Stimulated activated CD4-positive, alpha-beta T cell treated with anti-CD3 and anti-CD28 coated beads, TNF-alpha, amount 100 ng/mL, for 1 hour (primary cell): Measurements from ENCODE around the gene CPNE7.
"Not testable (repeated sequence)": the region's sequence is repeated elsewhere in the genome, so short reads cannot be mapped to it uniquely, and the experiment has no call there.

Source experiments
- DNase-seq, 3 donors: peaks; one replicate each; pipeline ENCODE4 v3.0.0-alpha.2; 2020; ENCODE audit warnings: low read depth in 3 of 3, low spot score in 1 of 3

Gene CPNE7

DNA sequence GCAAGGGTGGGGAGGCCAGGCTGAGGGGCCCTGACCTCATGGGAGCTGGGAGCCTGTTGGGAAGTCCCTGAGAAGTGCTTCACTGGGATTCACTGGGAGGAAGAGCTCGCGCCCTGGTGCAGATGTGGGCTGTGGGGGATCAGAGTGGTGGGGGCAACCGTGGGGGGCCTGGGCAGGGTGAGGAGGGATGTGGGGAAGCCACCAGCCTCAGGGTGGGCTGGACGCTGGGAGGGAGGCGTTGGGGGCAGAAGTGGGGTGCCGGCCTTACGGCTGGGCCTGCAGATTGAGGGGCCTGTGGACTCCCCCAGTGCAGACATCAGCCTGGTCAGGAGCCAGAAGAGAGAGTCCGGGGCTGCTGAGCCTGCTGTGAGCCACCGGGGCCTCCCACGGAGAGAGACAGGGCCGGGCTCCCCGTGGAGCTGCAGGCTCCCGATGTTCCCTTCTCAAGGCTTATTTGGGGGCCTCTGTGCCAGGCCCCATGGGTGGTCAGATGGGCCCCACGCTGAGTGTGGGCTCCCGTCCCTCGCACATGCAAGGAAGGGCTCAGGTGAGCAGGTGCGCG, 45.7 kb downstream of the CPNE7 start:
- DNase-seq = no peak

DNA sequence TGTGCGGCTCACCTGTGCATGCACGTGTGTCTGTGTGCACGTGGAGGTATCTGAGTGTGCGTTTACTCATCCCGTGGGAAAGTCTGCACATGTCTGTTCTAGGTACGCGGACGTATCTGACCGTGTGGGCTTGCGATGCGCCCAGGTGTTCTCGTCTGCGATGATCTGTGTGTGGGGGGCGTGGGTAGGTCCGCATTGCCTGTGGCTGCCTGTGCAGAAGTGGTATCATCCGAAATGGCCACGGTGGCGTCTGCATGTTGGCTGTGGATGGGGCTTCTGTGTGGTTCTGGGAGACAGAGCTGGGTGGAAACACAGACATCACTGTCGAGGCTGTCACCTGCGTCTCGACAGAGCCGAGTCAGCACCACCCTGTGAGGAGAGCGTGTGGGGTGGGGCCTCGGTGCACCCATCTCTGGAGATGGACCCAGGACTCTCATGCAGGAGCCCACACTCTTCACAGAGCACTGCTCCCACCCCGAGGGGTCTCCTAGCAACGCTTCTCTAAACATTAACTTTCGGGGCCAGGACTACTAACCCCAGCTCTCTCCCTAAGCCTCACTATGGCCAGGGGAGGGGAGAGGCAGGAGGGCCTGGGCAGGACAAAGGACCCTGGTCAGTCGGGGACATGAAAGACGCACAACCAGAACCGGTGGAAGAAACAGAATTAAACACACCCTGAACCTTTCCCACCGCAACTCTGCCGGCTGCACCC, 46.3 kb downstream of the CPNE7 start:
- DNase-seq = no peak

DNA sequence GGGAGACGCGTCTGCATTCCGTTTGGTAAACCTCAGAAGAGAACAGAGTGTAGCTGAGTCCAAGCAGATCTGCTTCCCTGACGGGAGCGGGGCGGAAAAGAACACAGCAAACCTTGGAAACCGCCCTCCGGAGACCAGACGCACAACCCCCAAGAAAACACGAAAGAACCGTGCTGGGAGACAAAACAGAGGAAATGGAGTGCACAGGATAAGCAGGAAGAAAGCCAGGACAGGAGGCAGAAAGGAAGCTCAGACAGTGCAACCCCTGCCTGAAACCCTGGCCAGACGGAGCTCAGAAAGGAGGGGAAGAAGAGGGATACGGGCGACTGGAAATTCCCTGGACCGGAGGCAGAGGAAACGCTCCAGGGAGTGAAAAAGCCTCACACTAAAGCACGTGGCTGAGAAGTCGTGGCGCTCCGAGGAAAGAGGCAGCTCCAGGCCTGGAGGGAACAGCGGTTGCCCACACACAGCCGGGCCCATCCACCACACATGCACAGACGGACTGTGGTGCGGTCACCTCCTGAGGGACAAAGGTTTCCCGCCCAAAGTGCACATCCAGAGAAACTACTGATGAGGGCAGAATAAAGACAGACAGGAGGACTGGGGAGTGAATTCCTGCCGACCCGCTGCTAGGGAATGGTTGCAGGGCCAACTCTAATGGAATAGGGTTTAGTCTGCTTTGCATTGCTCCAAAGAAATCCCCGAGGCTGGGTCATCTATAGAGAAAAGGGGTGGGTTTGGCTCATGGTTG, 48.1 kb downstream of the CPNE7 start:
- DNase-seq = no peak

DNA sequence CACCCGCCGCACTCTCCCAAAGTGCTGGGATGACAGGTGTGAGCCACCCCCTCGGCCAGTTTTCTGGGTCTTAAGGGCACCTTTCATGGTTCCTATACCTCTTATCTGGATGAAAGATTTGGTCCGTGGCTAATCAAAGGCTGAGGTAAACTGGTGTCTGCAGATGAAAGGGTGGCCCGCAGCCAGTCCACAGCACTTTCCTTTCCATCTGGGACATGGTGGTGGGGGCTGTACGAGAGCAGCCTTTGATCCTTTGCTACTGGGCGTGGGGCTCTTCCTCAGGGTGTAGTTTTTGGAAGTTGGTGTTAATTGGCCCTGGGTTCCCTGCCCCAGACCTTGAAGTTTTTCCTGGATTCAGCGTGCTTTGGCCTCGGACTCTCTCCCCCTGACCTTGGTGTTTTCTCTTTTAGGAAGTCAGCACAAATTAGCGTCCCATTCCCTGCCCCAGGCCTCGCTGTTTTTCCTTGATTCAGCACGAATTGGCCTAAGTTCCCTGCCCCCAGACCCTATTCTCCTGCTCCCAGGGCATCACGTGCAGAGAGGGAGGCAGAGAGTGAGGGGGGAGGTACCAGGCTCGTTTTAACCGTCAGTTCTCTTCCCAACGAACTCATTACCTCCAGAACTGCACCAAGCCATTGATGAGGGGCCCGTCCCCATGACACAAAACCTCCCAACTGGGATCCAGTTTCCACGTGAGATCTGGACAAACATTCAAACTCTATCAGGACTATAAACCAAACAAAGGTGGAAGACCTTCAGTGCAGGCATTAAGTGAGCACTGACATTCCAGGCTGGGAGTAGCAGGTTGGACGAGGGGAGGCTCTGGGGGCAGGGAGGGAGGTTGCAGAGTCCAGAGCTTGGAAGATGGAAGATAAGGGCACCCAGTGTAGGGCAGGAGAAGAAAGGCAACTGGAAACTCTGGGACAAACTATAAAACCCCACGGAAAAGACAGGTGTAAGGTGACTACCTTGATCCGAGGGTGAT, 49.5 kb downstream of the CPNE7 start:
- no peak for DNase-seq

DNA sequence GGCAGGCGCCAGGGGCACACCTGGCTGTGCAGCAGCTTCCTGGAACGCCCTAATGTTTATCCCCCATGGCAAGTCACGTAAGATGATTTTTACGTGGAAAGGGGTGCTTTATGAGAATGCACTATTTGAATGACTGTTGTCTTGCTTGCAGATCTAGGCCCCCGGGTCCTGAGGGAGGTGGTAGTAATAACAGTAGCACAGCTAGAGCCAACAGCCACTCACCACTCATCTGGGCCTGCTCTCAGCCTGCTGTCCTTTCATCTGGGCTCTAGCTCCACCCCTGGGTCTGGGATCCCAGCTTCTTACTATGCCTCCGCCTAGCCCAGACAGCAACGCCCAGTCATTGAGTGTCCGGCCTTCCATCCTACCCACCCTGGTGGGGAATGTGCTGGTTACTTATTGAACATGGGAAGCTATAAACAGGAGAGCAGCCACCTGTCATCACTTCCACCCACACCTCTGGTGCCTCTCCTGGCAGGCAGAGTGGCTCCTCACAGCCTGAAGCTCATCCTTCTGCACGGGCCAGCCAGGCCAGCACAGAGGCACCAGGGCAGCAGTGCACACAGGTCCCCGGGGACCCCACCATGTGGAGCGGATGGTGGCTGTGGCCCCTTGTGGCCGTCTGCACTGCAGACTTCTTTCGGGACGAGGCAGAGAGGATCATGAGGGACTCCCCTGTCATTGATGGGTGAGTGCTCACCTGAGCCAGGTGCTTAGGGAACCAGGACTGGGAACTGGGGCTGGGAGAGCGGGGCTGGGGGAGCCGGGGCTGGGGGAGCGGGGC, 54.5 kb downstream of the CPNE7 start:
- no peak for DNase-seq

DNA sequence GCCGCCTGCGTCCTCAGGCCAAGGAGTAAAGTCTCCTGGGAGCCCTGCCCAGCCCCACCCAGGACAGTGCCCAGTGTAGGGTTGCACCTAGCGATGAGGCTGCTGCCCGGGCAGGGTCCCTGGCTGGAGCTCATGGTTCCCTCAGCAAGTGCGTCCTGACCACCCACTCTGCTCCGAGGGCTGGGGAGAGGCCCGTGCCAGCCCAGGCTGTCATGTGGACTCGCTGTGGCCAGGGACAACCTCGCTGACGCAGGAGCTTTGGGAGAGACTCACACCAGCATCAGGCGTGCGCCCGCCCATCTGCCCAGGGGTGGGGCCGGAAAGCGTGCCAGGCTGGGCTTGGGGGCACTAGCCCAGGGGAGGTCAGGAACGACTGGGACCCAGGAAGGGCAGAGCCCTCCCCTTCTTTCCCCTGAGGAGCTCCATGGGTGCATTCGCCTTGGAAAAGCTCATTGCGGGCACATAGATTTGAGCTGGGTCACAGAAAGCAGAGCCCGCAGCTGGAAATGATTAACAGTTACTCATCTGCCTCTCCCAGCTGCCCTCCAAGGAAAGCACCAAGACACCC, 57.6 kb downstream of the CPNE7 start:
- DNase-seq = no peak

DNA sequence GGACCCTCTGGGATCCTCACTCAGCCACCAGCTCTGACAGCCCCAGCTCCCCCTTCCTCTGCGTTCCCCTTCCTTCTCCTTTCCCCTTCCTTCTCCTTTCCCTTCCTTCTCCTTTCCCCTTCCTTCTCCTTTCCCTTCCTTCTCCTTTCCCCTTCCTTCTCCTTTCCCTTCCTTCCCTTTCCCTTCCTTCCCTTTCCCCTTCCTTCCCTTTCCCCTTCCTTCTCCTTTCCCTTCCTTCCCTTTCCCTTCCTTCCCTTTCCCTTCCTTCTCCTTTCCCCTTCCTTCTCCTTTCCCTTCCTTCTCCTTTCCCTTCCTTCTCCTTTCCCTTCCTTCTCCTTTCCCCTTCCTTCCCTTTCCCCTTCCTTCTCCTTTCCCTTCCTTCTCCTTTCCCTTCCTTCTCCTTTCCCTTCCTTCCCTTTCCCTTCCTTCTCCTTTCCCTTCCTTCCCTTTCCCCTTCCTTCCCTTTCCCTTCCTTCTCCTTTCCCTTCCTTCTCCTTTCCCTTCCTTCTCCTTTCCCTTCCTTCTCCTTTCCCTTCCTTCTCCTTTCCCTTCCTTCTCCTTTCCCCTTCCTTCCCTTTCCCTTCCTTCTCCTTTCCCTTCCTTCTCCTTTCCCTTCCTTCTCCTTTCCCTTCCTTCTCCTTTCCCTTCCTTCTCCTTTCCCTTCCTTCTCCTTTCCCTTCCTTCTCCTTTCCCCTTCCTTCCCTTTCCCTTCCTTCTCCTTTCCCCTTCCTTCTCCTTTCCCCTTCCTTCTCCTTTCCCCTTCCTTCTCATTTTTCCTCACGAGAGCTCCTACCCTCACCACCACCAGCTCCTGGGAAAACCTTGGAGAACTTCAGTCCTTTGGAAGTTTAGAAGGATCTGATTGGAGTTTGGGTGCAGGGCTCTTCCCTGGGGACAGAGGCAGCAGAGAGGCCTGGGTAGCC, 59.2 kb downstream of the CPNE7 start:
- DNase-seq = not testable (repeated sequence)

DNA sequence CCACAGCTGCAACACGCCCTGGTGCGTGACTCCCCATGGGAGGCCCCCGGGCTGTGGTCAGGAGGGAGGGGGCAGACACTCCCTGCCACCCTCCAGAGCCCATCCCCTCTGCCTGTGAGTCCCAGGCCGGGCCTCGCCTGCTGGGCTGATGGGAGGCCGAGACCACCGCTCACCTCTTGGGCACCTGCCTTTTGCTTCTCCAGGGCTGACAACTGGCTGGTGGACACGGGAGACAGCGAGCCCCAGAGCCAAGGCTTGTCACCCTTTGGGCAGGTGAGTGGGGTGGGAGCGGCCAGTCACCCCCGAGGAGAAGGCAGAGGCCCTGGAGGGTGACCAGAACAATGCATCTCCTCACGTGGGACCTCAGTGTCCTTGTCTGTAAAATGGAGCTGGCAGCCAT, 61.1 kb downstream of the CPNE7 start:
- DNase-seq = no peak

DNA sequence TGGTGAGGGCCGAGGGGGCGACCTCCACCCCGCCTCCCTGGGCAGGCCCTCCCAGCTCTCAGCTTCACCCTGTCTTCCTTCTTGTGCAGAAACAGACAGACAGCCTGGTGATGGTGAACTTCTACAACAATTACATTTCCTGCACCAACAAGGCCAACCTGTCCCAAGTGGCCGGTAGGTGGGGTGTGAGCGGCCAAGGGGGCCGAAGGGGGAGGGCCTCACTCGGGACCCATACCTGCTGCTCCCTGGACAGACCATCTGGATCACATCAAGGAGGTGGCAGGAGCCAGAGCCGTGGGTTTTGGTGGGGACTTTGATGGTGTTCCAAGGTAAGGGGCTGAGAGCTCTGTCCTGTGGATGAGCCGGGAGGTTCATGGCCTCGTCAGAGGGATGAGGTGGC, 61.8 kb downstream of the CPNE7 start:
- DNase-seq = no peak

DNA sequence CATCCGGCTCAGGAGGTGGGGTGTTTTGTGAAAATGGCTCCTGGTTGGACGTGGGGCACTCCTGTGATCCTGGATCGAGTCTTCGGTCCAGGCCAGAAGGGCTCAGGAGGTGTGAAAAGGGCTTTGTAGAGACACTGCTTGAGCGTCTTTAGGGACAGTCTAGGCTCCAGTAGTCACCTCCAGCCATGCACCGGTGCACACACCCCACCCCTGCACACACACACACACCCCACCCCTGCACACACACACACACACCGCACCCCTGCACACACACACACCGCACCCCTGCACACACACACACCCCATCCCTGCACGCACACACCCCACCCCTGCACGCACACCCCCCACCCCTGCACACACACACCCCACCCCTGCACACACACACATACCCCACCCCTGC, 62.9 kb downstream of the CPNE7 start:
- no peak for DNase-seq

DNA sequence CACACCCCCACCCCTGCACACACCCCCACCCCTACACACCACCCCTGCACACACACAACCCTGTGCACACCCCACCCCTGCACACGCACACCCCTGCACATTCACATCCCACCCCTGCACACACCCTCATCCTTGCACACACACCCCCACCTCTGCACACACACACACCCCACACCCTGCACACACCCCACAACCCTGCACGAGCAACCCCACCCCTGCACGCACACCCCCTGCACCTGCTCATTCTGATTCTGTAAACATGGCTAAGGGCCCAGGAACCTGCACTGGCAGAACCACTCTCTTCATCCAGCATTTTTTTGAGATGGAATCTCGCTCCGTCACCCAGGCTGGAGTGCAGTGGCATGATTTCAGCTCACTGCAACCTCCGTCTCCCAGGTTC, 63.8 kb downstream of the CPNE7 start:
- no peak for DNase-seq

DNA sequence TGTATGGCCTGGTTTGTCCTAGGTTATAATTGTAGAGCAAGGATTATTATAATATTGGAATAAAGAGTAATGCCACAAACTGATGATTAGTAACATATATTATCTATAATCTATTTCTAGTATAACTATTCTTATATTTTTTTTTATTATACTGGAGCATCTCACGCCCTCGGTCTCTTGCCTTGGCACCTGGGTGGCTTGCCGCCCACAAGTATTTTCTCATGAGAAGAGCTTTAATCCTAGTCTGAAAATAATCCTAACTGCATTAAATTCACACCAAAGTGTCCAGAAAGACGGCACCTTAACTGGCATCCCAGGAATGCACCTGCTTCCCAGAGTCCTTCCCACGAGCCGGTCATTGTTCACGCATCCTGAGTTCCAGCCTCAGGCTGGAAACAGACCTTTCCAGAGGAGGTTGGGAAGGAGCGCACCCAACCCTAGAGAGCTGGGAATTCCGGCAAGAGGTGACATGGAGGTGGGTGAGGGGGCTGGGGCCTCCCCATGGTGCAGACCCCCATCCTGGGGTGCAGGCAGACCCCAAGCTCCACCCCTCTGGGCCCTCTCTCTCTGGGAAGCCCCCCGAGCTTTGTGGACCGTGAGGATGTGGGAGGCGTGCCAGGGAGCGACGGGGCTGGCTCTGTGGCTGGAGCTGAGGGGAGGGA, 66.0 kb downstream of the CPNE7 start:
- DNase-seq = no peak

DNA sequence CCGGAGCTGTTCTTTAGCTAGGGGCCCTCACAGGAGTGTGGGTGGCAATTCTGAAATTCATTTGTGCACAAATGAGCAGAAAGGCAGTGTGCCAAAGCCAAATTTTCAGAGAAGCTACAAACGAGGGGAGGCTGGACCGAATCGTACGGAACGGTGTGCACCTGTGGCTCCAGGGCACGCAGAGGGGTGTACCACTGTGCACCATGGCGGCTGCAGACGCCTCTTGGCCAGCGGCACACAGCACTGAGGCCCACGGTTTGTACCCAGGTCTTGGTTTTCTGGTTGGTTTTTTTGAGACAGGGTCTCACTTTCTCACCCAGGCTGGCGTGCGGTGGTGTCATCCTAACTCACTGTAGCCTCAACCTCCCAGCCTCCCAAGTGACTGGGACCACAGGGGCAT, 67.0 kb downstream of the CPNE7 start:
- DNase-seq = no peak

DNA sequence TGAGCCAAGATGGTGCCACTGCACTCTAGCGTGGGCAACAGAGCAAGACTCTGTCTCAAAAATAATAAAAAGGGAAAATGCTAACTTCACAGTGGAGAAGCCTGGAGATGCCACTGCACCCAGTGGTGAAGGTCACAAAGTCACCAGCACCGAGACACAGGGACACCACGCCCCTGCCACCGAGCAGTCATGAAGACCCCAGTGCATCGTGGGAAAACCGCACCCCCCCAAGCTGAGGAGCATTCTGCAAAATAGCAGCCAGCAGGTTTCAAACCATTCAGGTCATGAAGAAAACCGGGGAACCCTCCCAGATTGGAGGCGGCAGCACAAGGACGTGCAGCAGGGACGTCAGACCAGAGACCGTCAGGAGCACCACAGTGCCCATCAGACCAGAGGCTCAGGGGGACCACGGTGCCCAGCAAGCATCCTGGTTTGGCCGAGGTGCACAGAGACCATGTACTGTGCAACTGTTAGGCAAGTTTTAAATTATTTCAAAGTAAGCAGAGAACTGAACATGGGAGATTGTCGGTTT, 68.3 kb downstream of the CPNE7 start:
- DNase-seq = no peak

DNA sequence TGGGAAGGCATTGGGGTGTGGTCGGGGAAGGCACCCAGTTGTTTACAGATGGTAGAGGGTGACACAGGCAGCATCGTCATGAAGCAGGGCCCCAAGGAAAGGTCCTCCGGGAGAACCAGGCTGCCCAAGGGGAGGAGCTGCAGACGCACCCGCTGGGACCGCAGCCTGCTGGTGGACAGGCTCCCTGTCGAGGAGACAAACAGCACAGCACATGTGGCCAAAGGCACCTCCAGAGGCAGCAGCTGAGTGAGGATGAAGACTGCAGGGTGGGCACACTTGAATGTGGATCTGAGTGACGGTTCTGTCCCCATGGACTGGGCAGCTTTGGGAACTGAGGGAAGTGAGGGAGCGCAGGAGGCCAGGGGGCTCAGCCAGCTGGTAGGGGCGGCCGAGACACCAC, 69.6 kb downstream of the CPNE7 start:
- DNase-seq = no peak

DNA sequence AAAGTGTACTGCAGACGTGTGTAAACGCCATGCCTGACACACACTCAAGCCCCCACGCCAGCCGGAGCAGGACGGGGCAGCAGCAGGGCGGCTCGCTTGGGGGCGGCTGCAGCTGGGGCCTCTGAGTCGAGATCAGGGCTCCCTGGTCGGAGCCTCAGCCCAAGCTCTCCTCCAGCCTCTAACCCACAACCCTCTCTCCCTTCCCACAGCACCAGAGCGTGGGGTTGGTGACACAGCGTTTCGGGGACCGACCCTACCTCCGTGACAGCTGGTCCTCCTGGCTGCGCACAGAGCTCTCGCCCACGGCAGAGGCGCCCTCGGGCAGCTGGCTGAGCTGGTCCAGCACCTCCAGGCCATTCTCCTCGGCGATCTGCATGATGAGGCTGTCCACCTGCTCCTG, 70.7 kb downstream of the CPNE7 start:
- no peak for DNase-seq
